ENCODE data around the gene CHRD.

The CHRD gene

DNA sequence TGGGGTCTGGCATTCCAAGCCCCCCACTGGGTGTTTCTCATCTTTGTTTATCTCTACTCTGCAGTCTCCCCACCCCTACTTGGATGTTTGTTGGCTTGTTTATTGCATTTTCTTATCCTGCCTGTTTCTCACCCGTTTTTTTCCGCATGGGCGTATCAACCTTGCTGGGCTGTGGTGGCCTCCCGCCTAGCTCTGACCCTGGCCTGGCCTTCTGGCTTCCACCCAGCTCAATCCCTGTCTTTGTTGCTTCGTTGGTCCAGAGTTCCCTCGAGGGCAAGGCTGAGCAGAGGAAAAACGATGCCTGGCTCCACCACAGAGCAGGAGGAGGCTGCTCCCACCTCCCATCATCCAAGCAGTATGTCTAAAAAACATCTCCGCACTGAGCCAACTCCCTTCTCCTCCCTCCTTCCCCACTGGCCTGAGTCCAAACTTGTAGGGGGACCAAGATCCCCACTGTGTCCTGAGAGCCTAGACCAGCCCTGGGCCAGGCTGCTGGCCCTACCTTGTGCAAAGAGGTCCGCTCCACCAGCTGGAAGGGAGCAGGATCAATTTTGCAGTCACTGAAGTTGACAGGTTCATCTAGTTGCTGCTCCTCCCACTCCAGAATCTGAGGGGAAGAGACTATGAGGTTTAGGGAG, 28.2 kb upstream of the CHRD start:
- Histone ChIP-seq H3K79me1 (replicated peaks; ENCODE audit: low read length, poor library complexity, severe bottlenecking) (peaks cover 3% of the 10 kb centered on the region), H2BK15ac (ENCODE audit: low read depth, poor library complexity, severe bottlenecking) (no peak overlapping the region)
- 52% methylated on average over 9 of the region's 9 CpGs for WGBS

DNA sequence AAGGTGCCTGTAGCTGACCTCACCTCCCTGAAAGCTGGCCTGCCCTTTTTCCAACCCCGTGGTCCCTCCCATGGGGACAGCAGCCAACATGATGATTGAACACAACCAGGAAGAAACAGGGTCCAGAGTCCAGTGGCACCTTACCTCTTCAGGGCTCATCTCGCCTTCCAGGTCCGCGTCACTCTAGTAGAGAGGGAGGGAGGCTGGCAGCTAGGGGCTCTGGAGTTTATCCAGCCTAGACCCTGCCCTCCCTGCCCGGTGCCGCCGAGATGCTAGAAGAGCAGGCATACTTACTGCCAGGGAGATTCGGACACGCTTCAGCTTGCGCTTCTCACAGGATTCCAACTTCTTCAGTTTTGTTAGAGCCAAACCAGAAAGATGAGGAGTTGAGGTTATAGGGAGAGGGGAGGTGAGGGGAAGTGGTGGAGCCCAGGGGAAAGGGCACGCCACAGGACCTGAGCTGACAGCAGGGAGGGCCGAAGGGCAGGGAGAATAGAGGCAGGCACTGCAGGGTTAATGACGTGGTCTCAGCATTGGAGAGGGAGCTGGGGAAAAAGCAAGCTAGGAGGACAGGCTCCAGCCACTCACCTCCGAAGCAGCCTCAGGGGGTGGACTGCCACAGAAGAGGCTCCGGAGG, 27.6 kb upstream of the CHRD start:
- H2BK15ac ChIP-seq (ENCODE audit: low read depth, poor library complexity, severe bottlenecking), result no peak overlapping the region
- H3K27ac ChIP-seq (ENCODE audit: low read length, poor library complexity, severe bottlenecking), result no peak overlapping the region
- no peak overlapping the region for H2AFZ ChIP-seq (ENCODE audit: low read depth, low read length)
- H2BK5ac ChIP-seq (ENCODE audit: low read depth, low read length, poor library complexity, severe bottlenecking), result no peak overlapping the region
- DNase-seq, result no peak
- WGBS, result 94% methylated on average over 15 of the region's 15 CpGs
- no peak overlapping the region for H3K4me2 ChIP-seq (ENCODE audit: low read length, poor library complexity, severe bottlenecking)
- H3K4ac ChIP-seq (ENCODE audit: low read depth in 1 of 2, low read length in 2 of 2), result no peak overlapping the region
- peaks cover 3% of the 10 kb centered on the region for H3K79me1 ChIP-seq (replicated peaks; ENCODE audit: low read length, poor library complexity, severe bottlenecking)
- H3K9ac ChIP-seq (ENCODE audit: low read length), result no peak overlapping the region
- H4K91ac ChIP-seq (ENCODE audit: low read length), result no peak overlapping the region
- H3K18ac ChIP-seq (ENCODE audit: low read depth in 1 of 2, low read length in 2 of 2), result no peak overlapping the region
- H3K27me3 ChIP-seq (ENCODE audit: control insufficient read depth in 1 of 2, insufficient read depth in 1 of 2, low read length in 2 of 2), result no peaks in the 10 kb centered on the region
- no peak overlapping the region for H2BK120ac ChIP-seq (ENCODE audit: low read depth, low read length)
- peaks cover 36% of the 10 kb centered on the region for H3K4me1 ChIP-seq (ENCODE audit: control insufficient read depth, insufficient read depth, low read depth, low read length)
- H3K14ac ChIP-seq (ENCODE audit: low read length in 2 of 2), result no peak overlapping the region
- H2AK5ac ChIP-seq (ENCODE audit: low read length, severe bottlenecking), result peak overlapping the region; percentile 47
- H3K36me3 ChIP-seq (ENCODE audit: control insufficient read depth in 1 of 2, insufficient read depth in 2 of 2, low read depth in 1 of 2, low read length in 2 of 2), result peaks cover 26 to 52% of the 10 kb centered on the region in 2 experiments
- H2BK12ac ChIP-seq (ENCODE audit: low read length in 2 of 2), result no peak overlapping the region
- no peak overlapping the region for H3K23ac ChIP-seq (ENCODE audit: low read length in 2 of 2)
- H3K9me3 ChIP-seq (ENCODE audit: control insufficient read depth, low read length), result no peaks in the 10 kb centered on the region
- no peak overlapping the region for H4K8ac ChIP-seq (ENCODE audit: low read length)
- H3K4me3 ChIP-seq (ENCODE audit: insufficient read depth in 1 of 2, low read depth in 1 of 2, low read length in 2 of 2), result no peak overlapping the region

More for the DNA sequence above, 28.2 kb upstream of the CHRD start:
- H3K27me3 ChIP-seq (ENCODE audit: control insufficient read depth in 1 of 2, insufficient read depth in 1 of 2, low read length in 2 of 2), result no peaks in the 10 kb centered on the region
- no peak overlapping the region for H2BK12ac ChIP-seq (ENCODE audit: low read length in 2 of 2)
- DNase-seq, result no peak
- H3K4me3 ChIP-seq (ENCODE audit: insufficient read depth in 1 of 2, low read depth in 1 of 2, low read length in 2 of 2), result no peak overlapping the region
- no peak overlapping the region for H3K14ac ChIP-seq (ENCODE audit: low read length in 2 of 2)
- H3K4me2 ChIP-seq (ENCODE audit: low read length, poor library complexity, severe bottlenecking), result peak overlapping the region; percentile 8
- no peak overlapping the region for H2AFZ ChIP-seq (ENCODE audit: low read depth, low read length)
- H3K9me3 ChIP-seq (ENCODE audit: control insufficient read depth, low read length), result no peaks in the 10 kb centered on the region
- no peak overlapping the region for H3K9ac ChIP-seq (ENCODE audit: low read length)
- H3K18ac ChIP-seq (ENCODE audit: low read depth in 1 of 2, low read length in 2 of 2), result no peak overlapping the region
- H2AK5ac ChIP-seq (ENCODE audit: low read length, severe bottlenecking), result peak overlapping the region; percentile 47
- H3K23ac ChIP-seq (ENCODE audit: low read length in 2 of 2), result no peak overlapping the region
- no peak overlapping the region for H3K4ac ChIP-seq (ENCODE audit: low read depth in 1 of 2, low read length in 2 of 2)
- no peak overlapping the region for H4K91ac ChIP-seq (ENCODE audit: low read length)
- H3K27ac ChIP-seq (ENCODE audit: low read length, poor library complexity, severe bottlenecking), result no peak overlapping the region
- peaks cover 39% of the 10 kb centered on the region for H3K4me1 ChIP-seq (ENCODE audit: control insufficient read depth, insufficient read depth, low read depth, low read length)
- H3K36me3 ChIP-seq (ENCODE audit: control insufficient read depth in 1 of 2, insufficient read depth in 2 of 2, low read depth in 1 of 2, low read length in 2 of 2), result peaks cover 26 to 48% of the 10 kb centered on the region in 2 experiments
- H2BK120ac ChIP-seq (ENCODE audit: low read depth, low read length), result no peak overlapping the region
- no peak overlapping the region for H2BK5ac ChIP-seq (ENCODE audit: low read depth, low read length, poor library complexity, severe bottlenecking)
- no peak overlapping the region for H4K8ac ChIP-seq (ENCODE audit: low read length)

DNA sequence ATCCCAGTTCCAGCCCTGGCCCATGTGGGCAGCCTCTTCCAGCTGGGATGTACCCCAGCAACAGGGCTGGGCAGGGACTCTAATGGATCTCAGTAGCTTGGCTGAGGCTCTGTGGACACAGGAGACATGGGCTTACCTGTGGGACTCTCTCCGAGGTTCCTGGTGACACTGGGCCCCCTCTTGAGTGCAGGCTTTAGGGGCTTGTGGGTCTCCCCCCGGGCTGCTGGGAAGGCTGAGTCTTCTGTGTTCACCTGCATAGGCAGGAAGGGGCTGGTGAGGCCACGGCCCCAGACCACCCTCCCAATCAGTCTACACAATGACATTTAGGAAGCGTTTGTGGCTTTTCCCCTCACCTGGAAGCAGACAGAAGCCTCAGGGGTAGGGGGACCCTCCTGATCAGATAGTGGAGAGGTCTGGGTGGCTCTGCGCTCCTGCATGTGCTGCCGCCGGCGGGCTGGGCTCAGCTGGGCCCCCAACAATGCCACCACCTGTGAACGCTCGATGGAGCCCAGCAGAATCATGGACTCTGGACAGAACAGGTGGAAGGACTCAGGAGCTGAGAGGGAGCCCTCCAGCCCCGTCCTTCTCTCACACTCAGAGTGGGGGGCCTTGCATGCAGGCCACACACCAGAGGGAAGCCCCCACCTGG, 26.8 kb upstream of the CHRD start:
- 93% methylated on average over 10 of the region's 11 CpGs for WGBS
- no peak overlapping the region for H4K8ac ChIP-seq (ENCODE audit: low read length)

DNA sequence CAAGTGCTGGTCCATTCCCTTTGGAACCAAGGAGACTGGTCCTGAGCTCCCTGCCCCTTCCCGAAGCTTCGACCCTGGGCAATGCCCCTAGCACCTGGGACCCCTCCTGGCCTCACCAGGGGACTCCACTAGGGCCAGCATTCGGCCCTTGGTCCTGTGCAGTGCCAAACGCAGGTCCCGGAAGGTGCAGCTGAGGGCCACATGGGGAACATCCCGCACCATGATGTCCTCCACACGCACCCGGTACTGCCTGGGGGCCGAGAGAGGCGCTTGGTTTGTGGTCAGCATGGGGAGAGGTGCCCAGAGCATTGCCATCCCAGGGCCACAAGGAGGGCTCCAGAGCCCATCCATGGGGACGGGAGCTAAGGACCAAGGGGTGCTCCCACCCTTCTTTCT, 26.3 kb upstream of the CHRD start:
- Histone ChIP-seq H4K8ac (ENCODE audit: low read length) (no peak overlapping the region), H2AFZ (ENCODE audit: low read depth, low read length) (no peak overlapping the region), H2BK12ac (ENCODE audit: low read length in 2 of 2) (no peak overlapping the region), H3K4me1 (ENCODE audit: control insufficient read depth, insufficient read depth, low read depth, low read length) (peaks cover 29% of the 10 kb centered on the region), H3K79me1 (replicated peaks; ENCODE audit: low read length, poor library complexity, severe bottlenecking) (peaks cover 3% of the 10 kb centered on the region), H3K4me2 (ENCODE audit: low read length, poor library complexity, severe bottlenecking) (no peak overlapping the region), H2BK120ac (ENCODE audit: low read depth, low read length) (no peak overlapping the region), H3K4ac (ENCODE audit: low read depth in 1 of 2, low read length in 2 of 2) (no peak overlapping the region), H3K9me3 (ENCODE audit: control insufficient read depth, low read length) (no peaks in the 10 kb centered on the region), H3K4me3 (ENCODE audit: insufficient read depth in 1 of 2, low read depth in 1 of 2, low read length in 2 of 2) (no peak overlapping the region), H2BK5ac (ENCODE audit: low read depth, low read length, poor library complexity, severe bottlenecking) (no peak overlapping the region), H3K36me3 (ENCODE audit: control insufficient read depth in 1 of 2, insufficient read depth in 2 of 2, low read depth in 1 of 2, low read length in 2 of 2) (peaks cover 36 to 64% of the 10 kb centered on the region in 2 experiments), H3K23ac (ENCODE audit: low read length in 2 of 2) (no peak overlapping the region), H2AK5ac (ENCODE audit: low read length, severe bottlenecking) (no peak overlapping the region), H2BK15ac (ENCODE audit: low read depth, poor library complexity, severe bottlenecking) (no peak overlapping the region), H3K27me3 (ENCODE audit: control insufficient read depth in 1 of 2, insufficient read depth in 1 of 2, low read length in 2 of 2) (no peaks in the 10 kb centered on the region), H3K9ac (ENCODE audit: low read length) (no peak overlapping the region), H3K18ac (ENCODE audit: low read depth in 1 of 2, low read length in 2 of 2) (no peak overlapping the region), H3K27ac (ENCODE audit: low read length, poor library complexity, severe bottlenecking) (no peak overlapping the region), H3K14ac (ENCODE audit: low read length in 2 of 2) (no peak overlapping the region), H4K91ac (ENCODE audit: low read length) (no peak overlapping the region)
- 98% methylated on average over 11 of the region's 11 CpGs for WGBS
- no peak for DNase-seq

More for the DNA sequence above, 26.8 kb upstream of the CHRD start:
- Histone ChIP-seq H3K4me3 (ENCODE audit: insufficient read depth in 1 of 2, low read depth in 1 of 2, low read length in 2 of 2) (no peak overlapping the region), H3K27me3 (ENCODE audit: control insufficient read depth in 1 of 2, insufficient read depth in 1 of 2, low read length in 2 of 2) (no peaks in the 10 kb centered on the region), H3K4ac (ENCODE audit: low read depth in 1 of 2, low read length in 2 of 2) (no peak overlapping the region), H2AK5ac (ENCODE audit: low read length, severe bottlenecking) (no peak overlapping the region), H2BK120ac (ENCODE audit: low read depth, low read length) (no peak overlapping the region), H4K91ac (ENCODE audit: low read length) (no peak overlapping the region), H3K18ac (ENCODE audit: low read depth in 1 of 2, low read length in 2 of 2) (no peak overlapping the region), H3K4me2 (ENCODE audit: low read length, poor library complexity, severe bottlenecking) (no peak overlapping the region), H2AFZ (ENCODE audit: low read depth, low read length) (no peak overlapping the region), H2BK15ac (ENCODE audit: low read depth, poor library complexity, severe bottlenecking) (no peak overlapping the region), H3K9me3 (ENCODE audit: control insufficient read depth, low read length) (no peaks in the 10 kb centered on the region), H3K9ac (ENCODE audit: low read length) (no peak overlapping the region), H2BK12ac (ENCODE audit: low read length in 2 of 2) (no peak overlapping the region), H3K23ac (ENCODE audit: low read length in 2 of 2) (no peak overlapping the region), H3K79me1 (replicated peaks; ENCODE audit: low read length, poor library complexity, severe bottlenecking) (peaks cover 3% of the 10 kb centered on the region), H3K27ac (ENCODE audit: low read length, poor library complexity, severe bottlenecking) (no peak overlapping the region), H3K36me3 (ENCODE audit: control insufficient read depth in 1 of 2, insufficient read depth in 2 of 2, low read depth in 1 of 2, low read length in 2 of 2) (peaks cover 33 to 59% of the 10 kb centered on the region in 2 experiments), H2BK5ac (ENCODE audit: low read depth, low read length, poor library complexity, severe bottlenecking) (no peak overlapping the region), H3K4me1 (ENCODE audit: control insufficient read depth, insufficient read depth, low read depth, low read length) (peaks cover 32% of the 10 kb centered on the region), H3K14ac (ENCODE audit: low read length in 2 of 2) (no peak overlapping the region)
- no peak for DNase-seq

Data from mesenchymal stem cell (in vitro differentiated cells and primary cell).